RKO (cell line): ENCODE measurements around the gene CALB2.

Experiments used
- DNase-seq: peaks from one replicate; pipeline ENCODE4 v3.0.0-alpha.2; 2016; ENCODE audit warnings: low spot score

Gene CALB2

GRCh38 chr16:71426069-71426879, 67.8 kb downstream of the CALB2 start:
- DNase-seq: no peak

- no peak for DNase-seq
Observed at GRCh38 chr16:71426880-71427615, 68.5 kb downstream of the CALB2 start.

- DNase-seq: no peak
Observed at GRCh38 chr16:71428385-71428784, 69.9 kb downstream of the CALB2 start.

- DNase-seq: no peak
Observed at GRCh38 chr16:71428883-71429282, 70.4 kb downstream of the CALB2 start.

GRCh38 chr16:71429581-71429980, 71.1 kb downstream of the CALB2 start:
- no peak for DNase-seq

GRCh38 chr16:71430744-71431143, 72.2 kb downstream of the CALB2 start:
- DNase-seq: no peak

- no peak for DNase-seq
Observed at GRCh38 chr16:71431176-71431575, 72.7 kb downstream of the CALB2 start.

GRCh38 chr16:71431991-71432390, 73.5 kb downstream of the CALB2 start:
- DNase-seq: no peak

- no peak for DNase-seq
Observed at GRCh38 chr16:71432906-71433305, 74.4 kb downstream of the CALB2 start.

GRCh38 chr16:71436473-71436872, 78.0 kb downstream of the CALB2 start:
- DNase-seq: no peak

GRCh38 chr16:71439523-71439922, 81.0 kb downstream of the CALB2 start:
- DNase-seq: no peak
